ENCODE measurements around the gene ATF7.
A peak's percentile ranks its signal among the peaks of the same experiment; 100 is the strongest.
"Not testable (repeated sequence)": the region's sequence is repeated elsewhere in the genome, so short reads cannot be mapped to it uniquely, and the experiment has no call there.

ATF7 gene

GRCh38 chr12:53499266-53500141, 126.7 kb downstream of the ATF7 start, which contains the start of gene MAP3K12:
MAP3K12 (minus strand) TSS chr12:53499458; CDS start chr12:53487391, 12,067 bp downstream.
- DNase-seq = peak; percentile 60

- no peak for DNase-seq
These were observed 127.9 kb downstream of the ATF7 start for GRCh38 chr12:53498235-53498630.

DNA sequence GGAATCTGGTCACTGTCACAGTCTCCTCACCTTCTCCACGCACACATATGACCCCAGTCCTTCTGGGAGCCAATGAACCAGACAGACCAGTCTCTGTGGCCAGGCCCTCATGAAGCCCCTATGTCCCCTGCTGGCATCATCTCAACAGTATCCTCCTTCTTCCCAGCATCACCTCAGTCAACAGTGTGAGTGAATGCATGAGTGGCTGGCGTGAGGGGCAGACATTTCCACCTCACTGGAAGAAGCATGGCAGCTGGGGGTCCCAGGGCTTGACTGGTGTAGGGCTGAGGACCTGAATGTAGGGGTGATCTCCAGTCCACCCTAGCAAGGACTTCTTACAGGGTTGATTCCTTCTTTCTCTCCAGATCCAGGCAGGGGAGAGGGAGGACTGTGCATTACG, 128.7 kb downstream of the ATF7 start:
- DNase-seq = no peak

- no peak for DNase-seq
These were observed 129.5 kb downstream of the ATF7 start for GRCh38 chr12:53496752-53497032.

GRCh38 chr12:53495903-53496751, 130.1 kb downstream of the ATF7 start:
- DNase-seq = peak; percentile 72

DNA sequence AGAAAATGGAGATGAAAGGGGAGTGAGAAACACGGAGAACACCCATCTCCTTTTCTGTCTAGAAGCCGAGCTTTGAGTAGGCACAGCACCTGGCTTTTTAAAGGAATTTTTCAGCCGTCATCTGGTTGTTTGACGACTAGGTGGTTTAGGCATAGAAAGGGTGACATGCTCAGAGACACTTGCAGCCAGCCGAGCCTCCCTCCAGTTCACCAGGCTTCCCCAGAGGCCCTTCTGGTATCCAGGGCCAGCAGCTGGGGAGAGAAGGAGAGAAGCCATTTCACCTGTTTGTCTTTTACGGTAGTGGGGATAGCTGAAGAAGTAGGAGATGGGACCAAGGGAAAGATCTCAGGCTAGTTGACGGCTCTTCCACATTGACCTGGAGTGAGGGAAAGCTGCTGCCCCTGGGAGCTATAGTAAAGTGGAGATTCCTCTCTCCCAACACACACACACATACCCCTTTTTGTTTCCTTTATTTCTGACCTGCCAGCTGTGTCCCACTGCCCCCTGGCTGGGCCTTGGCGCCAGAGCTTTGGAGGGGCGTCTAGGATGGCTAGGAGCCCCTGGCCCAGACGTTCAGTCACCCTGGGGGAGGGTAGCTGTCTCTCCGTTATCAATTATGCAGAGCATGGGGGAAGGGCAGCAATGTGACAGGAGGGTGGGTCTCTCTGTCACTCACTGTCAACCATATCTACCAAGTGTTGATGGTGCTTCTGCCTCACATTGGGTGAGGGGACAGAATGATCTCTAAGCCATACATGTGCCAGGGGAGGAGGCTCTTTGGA, 132.4 kb downstream of the ATF7 start:
- DNase-seq = peak; percentile 70

GRCh38 chr12:53492830-53493609, 133.2 kb downstream of the ATF7 start:
- peak; percentile 96 for DNase-seq

- no peak for DNase-seq
These were observed 134.0 kb downstream of the ATF7 start for GRCh38 chr12:53492188-53492587.

DNA sequence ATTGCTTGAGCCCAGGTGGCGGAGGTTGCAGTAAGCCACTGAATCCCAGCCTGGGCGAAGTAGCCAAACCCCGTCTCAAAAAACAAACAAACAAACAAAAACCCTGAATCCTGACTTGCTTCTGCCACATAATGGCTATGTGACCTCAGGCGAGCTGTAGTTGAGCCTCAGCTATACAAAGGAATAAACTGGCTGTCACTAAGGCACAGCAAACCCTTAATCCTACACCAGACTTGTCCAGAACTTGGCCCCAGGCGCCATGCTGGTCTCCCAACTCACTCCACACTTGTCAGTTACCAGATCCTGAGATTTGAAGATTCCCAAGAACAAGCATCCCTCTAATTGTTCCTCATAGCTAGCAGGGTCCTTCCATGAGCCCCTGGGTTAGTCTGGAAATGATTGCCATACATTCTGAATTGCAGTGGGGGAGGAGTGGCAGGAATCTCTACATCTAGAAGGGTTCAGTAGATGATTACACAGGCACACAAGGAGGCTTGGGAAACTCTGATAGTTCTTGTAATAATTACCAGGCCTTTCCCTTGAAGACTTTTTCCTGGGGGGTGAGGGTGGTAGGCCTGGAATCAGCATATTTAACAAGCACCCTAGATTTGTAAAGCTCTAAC, 136.8 kb downstream of the ATF7 start:
- no peak for DNase-seq

DNA sequence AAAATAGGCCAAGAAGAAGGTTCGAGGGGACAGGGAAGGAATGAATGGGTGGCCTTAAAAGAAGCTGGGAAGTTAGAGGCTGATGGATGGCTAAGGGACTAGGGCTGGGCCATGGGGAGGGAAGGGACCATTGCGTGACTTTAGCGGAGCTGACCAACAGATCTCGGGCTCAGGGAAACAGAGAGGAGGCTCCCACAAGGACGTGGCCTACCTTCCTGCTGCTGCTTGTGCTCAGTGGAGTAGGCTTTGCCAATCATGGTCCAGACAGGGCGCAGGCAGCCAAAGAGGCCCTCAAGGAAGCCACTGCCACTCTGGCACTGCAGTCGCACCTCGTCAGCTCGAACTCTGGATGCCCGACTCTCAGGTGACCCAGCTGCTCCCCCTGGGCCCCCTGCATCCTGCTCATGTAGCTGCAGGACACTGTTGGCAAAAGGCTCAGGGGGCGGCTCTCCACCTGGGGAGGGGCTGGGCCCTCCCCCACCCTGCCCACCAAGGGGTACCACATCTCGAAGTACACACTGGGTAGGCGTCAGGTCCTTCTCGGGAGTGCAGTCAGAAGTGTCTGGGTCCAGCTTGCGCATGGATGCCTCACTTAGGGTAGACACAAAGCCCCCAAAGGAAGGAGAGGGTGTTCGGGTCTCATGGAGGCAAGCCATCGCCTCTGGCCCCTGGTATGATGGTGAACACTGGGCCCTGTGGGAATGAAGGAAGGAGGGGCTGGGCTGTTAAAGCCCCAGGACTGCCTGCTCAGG, 139.3 kb downstream of the ATF7 start:
- DNase-seq = no peak

GRCh38 chr12:53485955-53486735, 140.0 kb downstream of the ATF7 start:
- DNase-seq = no peak

DNA sequence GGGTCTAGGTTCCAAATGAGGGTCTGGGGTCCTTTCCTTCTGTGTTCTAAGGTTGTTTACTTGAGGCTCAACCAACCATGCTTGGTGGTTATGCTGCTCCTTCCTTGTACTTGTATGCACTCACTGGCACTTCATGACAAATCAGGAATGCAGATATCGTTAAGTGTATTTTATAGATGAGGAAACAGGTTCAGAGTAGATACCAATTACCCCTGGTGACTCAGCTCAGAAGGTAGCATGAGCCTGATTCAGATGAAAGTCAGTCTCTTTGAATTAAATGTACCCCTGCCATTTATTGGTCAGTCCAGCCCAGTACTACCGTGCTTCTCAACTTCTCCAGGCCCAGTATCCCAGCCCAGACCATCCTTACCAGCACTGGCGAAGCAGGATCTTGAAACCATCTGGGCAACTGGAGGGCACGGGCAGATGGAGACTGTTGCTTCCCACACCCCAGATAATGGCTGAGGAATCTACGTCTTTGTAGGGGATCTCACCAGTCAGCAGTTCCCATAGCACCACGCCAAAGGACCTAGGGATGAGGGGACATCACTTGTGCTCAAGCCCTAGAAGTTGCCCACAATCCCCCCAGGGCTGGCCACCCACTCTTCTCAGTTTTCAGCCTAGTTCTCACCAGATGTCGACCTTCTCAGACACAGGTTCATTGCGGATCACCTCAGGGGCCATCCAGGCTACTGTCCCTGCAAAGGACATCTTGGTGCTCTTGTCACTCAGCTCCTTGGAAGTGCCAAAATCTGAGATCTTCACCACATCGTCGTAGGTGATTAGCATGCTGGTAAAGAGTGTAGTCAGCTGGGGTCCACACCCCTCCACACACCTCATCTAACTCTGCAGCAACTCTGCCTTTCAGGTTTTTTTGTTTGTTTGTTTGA, 141.3 kb downstream of the ATF7 start:
- no peak for DNase-seq

- no peak for DNase-seq
These were observed 142.2 kb downstream of the ATF7 start for GRCh38 chr12:53483979-53484377.

- DNase-seq = no peak
These were observed 142.8 kb downstream of the ATF7 start for GRCh38 chr12:53483225-53483978.

GRCh38 chr12:53482626-53483168, 143.5 kb downstream of the ATF7 start:
- DNase-seq = no peak

- DNase-seq = peak; percentile 29
These were observed 144.1 kb downstream of the ATF7 start for GRCh38 chr12:53481939-53482586.

DNA sequence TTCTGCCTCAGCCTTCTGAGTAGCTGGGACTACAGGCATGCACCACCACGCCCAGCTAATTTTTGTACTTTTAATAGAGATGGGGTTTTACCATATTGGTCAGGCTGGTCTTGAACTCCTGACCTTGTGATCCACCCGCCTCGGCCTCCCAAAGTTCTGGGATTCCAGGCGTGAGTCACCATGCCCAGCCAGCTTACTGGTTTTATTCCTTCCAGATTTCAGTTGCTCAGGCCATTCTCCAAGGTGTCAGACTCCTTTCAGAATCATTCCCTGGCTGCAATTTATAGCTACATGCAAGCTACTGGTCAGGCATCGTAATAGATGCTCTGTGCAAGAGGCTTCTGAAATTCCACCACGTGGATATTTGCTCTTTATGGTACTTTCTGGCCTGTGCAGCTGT, 144.7 kb downstream of the ATF7 start:
- not testable (repeated sequence) for DNase-seq

Data from OCI-M1 (cell line).